ENCODE data around the gene PCDH17.

- TF ChIP-seq, protein P1, sequence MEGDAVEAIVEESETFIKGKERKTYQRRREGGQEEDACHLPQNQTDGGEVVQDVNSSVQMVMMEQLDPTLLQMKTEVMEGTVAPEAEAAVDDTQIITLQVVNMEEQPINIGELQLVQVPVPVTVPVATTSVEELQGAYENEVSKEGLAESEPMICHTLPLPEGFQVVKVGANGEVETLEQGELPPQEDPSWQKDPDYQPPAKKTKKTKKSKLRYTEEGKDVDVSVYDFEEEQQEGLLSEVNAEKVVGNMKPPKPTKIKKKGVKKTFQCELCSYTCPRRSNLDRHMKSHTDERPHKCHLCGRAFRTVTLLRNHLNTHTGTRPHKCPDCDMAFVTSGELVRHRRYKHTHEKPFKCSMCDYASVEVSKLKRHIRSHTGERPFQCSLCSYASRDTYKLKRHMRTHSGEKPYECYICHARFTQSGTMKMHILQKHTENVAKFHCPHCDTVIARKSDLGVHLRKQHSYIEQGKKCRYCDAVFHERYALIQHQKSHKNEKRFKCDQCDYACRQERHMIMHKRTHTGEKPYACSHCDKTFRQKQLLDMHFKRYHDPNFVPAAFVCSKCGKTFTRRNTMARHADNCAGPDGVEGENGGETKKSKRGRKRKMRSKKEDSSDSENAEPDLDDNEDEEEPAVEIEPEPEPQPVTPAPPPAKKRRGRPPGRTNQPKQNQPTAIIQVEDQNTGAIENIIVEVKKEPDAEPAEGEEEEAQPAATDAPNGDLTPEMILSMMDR (IDR thresholded peaks at IDR 0.05): peak in 1 of 5 experiments; percentile 28
- TF ChIP-seq POLR2A (IDR thresholded peaks at IDR 0.05): no peak
Observed at GRCh38 chr13:57633950-57634838, 2.6 kb downstream of the PCDH17 start.
